ENCODE data around the gene ADAMTS7.
"Not testable (repeated sequence)": the region's sequence is repeated elsewhere in the genome, so short reads cannot be mapped to it uniquely, and the experiment has no call there.

Gene ADAMTS7

GRCh38 chr15:78782402-78782801 lies 28.9 kb downstream of the ADAMTS7 start:
- DNase-seq (ENCODE audit: low spot score in 2 of 2); H3K9me3 ChIP-seq; in situ Hi-C loops (cut with MboI; ENCODE audit: low sequenced_read_pairs); H3K27me3 ChIP-seq (ENCODE audit: low read depth); H3K4me1 ChIP-seq; H3K36me3 ChIP-seq (replicated peaks); H3K4me3 ChIP-seq: not testable (repeated sequence)

- in situ Hi-C loops (cut with MboI; ENCODE audit: low sequenced_read_pairs); DNase-seq (ENCODE audit: low spot score in 2 of 2): not testable (repeated sequence)
These were observed 29.9 kb downstream of the ADAMTS7 start for GRCh38 chr15:78781381-78781780.

GRCh38 chr15:78779975-78780374 lies 31.3 kb downstream of the ADAMTS7 start:
- H3K9me3 ChIP-seq; DNase-seq (ENCODE audit: low spot score in 2 of 2); H3K4me3 ChIP-seq; H3K36me3 ChIP-seq (replicated peaks); H3K4me1 ChIP-seq; H3K27me3 ChIP-seq (ENCODE audit: low read depth): not testable (repeated sequence)
- in situ Hi-C loops (cut with MboI; ENCODE audit: low sequenced_read_pairs), result loop anchor here (5.0 kb wide), 1 partner anchor 803 kb away; no protein-coding TSS in a partner anchor

More at GRCh38 chr15:78781381-78781780, 29.9 kb downstream of the ADAMTS7 start:
- not testable (repeated sequence) for H3K9me3 ChIP-seq; H3K4me3 ChIP-seq; H3K4me1 ChIP-seq; H3K36me3 ChIP-seq (replicated peaks); H3K27me3 ChIP-seq (ENCODE audit: low read depth)

- not testable (repeated sequence) for H3K4me1 ChIP-seq; DNase-seq (ENCODE audit: low spot score in 2 of 2); H3K4me3 ChIP-seq; H3K36me3 ChIP-seq (replicated peaks); H3K27me3 ChIP-seq (ENCODE audit: low read depth); H3K9me3 ChIP-seq
- in situ Hi-C loops (cut with MboI; ENCODE audit: low sequenced_read_pairs), result loop anchor here (5.0 kb wide), 1 partner anchor 802 kb away; no protein-coding TSS in a partner anchor
These were observed 32.0 kb downstream of the ADAMTS7 start for GRCh38 chr15:78779176-78779785.

GRCh38 chr15:78778422-78778821 lies 32.8 kb downstream of the ADAMTS7 start:
- no peaks in the 10 kb centered on the region for H3K4me1 ChIP-seq
- no peaks in the 10 kb centered on the region for H3K9me3 ChIP-seq
- in situ Hi-C loops (cut with MboI; ENCODE audit: low sequenced_read_pairs), result loop anchor here (5.0 kb wide), 1 partner anchor 801 kb away; no protein-coding TSS in a partner anchor
- no peaks in the 10 kb centered on the region for H3K27me3 ChIP-seq (ENCODE audit: low read depth)
- no peak overlapping the region for H3K4me3 ChIP-seq
- H3K36me3 ChIP-seq (replicated peaks), result no peaks in the 10 kb centered on the region
- DNase-seq (ENCODE audit: low spot score in 2 of 2), result no peak

GRCh38 chr15:78777953-78778345 lies 33.3 kb downstream of the ADAMTS7 start:
- H3K36me3 ChIP-seq (replicated peaks); H3K4me3 ChIP-seq; DNase-seq (ENCODE audit: low spot score in 2 of 2); H3K27me3 ChIP-seq (ENCODE audit: low read depth); H3K4me1 ChIP-seq; H3K9me3 ChIP-seq: not testable (repeated sequence)
- in situ Hi-C loops (cut with MboI; ENCODE audit: low sequenced_read_pairs), result loop anchor here (5.0 kb wide), 1 partner anchor 801 kb away; no protein-coding TSS in a partner anchor

GRCh38 chr15:78777290-78777952 lies 33.8 kb downstream of the ADAMTS7 start:
- not testable (repeated sequence) for H3K27me3 ChIP-seq (ENCODE audit: low read depth); H3K36me3 ChIP-seq (replicated peaks); H3K4me3 ChIP-seq; H3K4me1 ChIP-seq; H3K9me3 ChIP-seq; DNase-seq (ENCODE audit: low spot score in 2 of 2)
- in situ Hi-C loops (cut with MboI; ENCODE audit: low sequenced_read_pairs), result loop anchor here (5.0 kb wide), 1 partner anchor 800 kb away; no protein-coding TSS in a partner anchor

- in situ Hi-C loops (cut with MboI; ENCODE audit: low sequenced_read_pairs), result loop anchor here (5.0 kb wide), 1 partner anchor 799 kb away; no protein-coding TSS in a partner anchor
- not testable (repeated sequence) for H3K36me3 ChIP-seq (replicated peaks); H3K27me3 ChIP-seq (ENCODE audit: low read depth); H3K9me3 ChIP-seq; H3K4me3 ChIP-seq; DNase-seq (ENCODE audit: low spot score in 2 of 2); H3K4me1 ChIP-seq
These were observed 35.0 kb downstream of the ADAMTS7 start for GRCh38 chr15:78776046-78776925.

- in situ Hi-C loops (cut with MboI; ENCODE audit: low sequenced_read_pairs), result loop anchor here (5.0 kb wide), 1 partner anchor 798 kb away; no protein-coding TSS in a partner anchor
- H3K27me3 ChIP-seq (ENCODE audit: low read depth), result no peaks in the 10 kb centered on the region
These were observed 35.8 kb downstream of the ADAMTS7 start for GRCh38 chr15:78775472-78775871.

GRCh38 chr15:78774451-78774990 lies 36.7 kb downstream of the ADAMTS7 start:
- H3K36me3 ChIP-seq (replicated peaks); H3K4me3 ChIP-seq; H3K27me3 ChIP-seq (ENCODE audit: low read depth); H3K4me1 ChIP-seq; H3K9me3 ChIP-seq; DNase-seq (ENCODE audit: low spot score in 2 of 2): not testable (repeated sequence)
- in situ Hi-C loops (cut with MboI; ENCODE audit: low sequenced_read_pairs), result loop anchor here (25.0 kb wide), 1 partner anchor 413 kb away; no protein-coding TSS in a partner anchor

More at GRCh38 chr15:78775472-78775871, 35.8 kb downstream of the ADAMTS7 start:
- Histone ChIP-seq H3K4me3 (no peak overlapping the region), H3K9me3 (no peaks in the 10 kb centered on the region), H3K36me3 (replicated peaks) (no peaks in the 10 kb centered on the region), H3K4me1 (no peaks in the 10 kb centered on the region)
- DNase-seq (ENCODE audit: low spot score in 2 of 2), result no peak

- not testable (repeated sequence) for H3K9me3 ChIP-seq; H3K4me3 ChIP-seq; H3K36me3 ChIP-seq (replicated peaks); H3K4me1 ChIP-seq; DNase-seq (ENCODE audit: low spot score in 2 of 2); H3K27me3 ChIP-seq (ENCODE audit: low read depth)
- in situ Hi-C loops (cut with MboI; ENCODE audit: low sequenced_read_pairs), result loop anchor here (25.0 kb wide), 1 partner anchor 413 kb away; no protein-coding TSS in a partner anchor
These were observed 37.4 kb downstream of the ADAMTS7 start for GRCh38 chr15:78773765-78774450.

GRCh38 chr15:78772738-78773137 lies 38.5 kb downstream of the ADAMTS7 start:
- in situ Hi-C loops (cut with MboI; ENCODE audit: low sequenced_read_pairs), result loop anchor here (25.0 kb wide), 1 partner anchor 415 kb away; no protein-coding TSS in a partner anchor
- H3K4me3 ChIP-seq, result no peak overlapping the region
- H3K27me3 ChIP-seq (ENCODE audit: low read depth), result no peaks in the 10 kb centered on the region
- DNase-seq (ENCODE audit: low spot score in 2 of 2), result no peak
- H3K9me3 ChIP-seq, result no peaks in the 10 kb centered on the region
- H3K36me3 ChIP-seq (replicated peaks), result no peaks in the 10 kb centered on the region
- no peaks in the 10 kb centered on the region for H3K4me1 ChIP-seq
